GM19395 (cell line): ENCODE results near the gene ZNF831.

ENCODE experiments used
- ATAC-seq: cut with Tn5 transposase; IDR thresholded peaks from one replicate; pipeline ENCODE4 v1.9.1; 2021; ENCODE audit warnings: mild to moderate bottlenecking, moderate library complexity; ENCODE audit not compliant: unreplicated experiment

ZNF831 gene

GRCh38 chr20:59242714-59243626 lies 79.3 kb downstream of the ZNF831 start:
- ATAC-seq, result no peak

- ATAC-seq, result no peak
These were observed 83.2 kb downstream of the ZNF831 start for GRCh38 chr20:59246691-59247400.

GRCh38 chr20:59247731-59248684 lies 84.4 kb downstream of the ZNF831 start:
- ATAC-seq, result no peak

GRCh38 chr20:59250293-59250692 lies 86.7 kb downstream of the ZNF831 start:
- no peak for ATAC-seq

- ATAC-seq, result no peak
These were observed 89.7 kb downstream of the ZNF831 start for GRCh38 chr20:59253325-59253724.

GRCh38 chr20:59253779-59254319 lies 90.2 kb downstream of the ZNF831 start:
- ATAC-seq, result no peak

- ATAC-seq, result no peak
These were observed 91.6 kb downstream of the ZNF831 start for GRCh38 chr20:59255256-59255655.

- no peak for ATAC-seq
These were observed 94.6 kb downstream of the ZNF831 start for GRCh38 chr20:59258221-59258621.

- ATAC-seq, result no peak
These were observed 96.3 kb downstream of the ZNF831 start for GRCh38 chr20:59259946-59260345.

- no peak for ATAC-seq
These were observed 101.7 kb downstream of the ZNF831 start for GRCh38 chr20:59265298-59265697.

GRCh38 chr20:59268870-59269269 lies 105.2 kb downstream of the ZNF831 start:
- ATAC-seq, result no peak

- ATAC-seq, result no peak
These were observed 105.9 kb downstream of the ZNF831 start for GRCh38 chr20:59269411-59270025.

GRCh38 chr20:59270380-59270779 lies 106.8 kb downstream of the ZNF831 start:
- no peak for ATAC-seq

- no peak for ATAC-seq
These were observed 110.2 kb downstream of the ZNF831 start for GRCh38 chr20:59273739-59274357.

- ATAC-seq, result no peak
These were observed 113.3 kb downstream of the ZNF831 start for GRCh38 chr20:59276938-59277337.

- ATAC-seq, result no peak
These were observed 120.8 kb downstream of the ZNF831 start for GRCh38 chr20:59284470-59284869.

- ATAC-seq, result no peak
These were observed 126.4 kb downstream of the ZNF831 start for GRCh38 chr20:59289994-59290393.

GRCh38 chr20:59291740-59292383 lies 128.2 kb downstream of the ZNF831 start:
- ATAC-seq, result no peak

- no peak for ATAC-seq
These were observed 131.9 kb downstream of the ZNF831 start for GRCh38 chr20:59295531-59295930.
